ENCODE measurements around the gene FNTB. TPM values are rescaled to one million over a fixed set of nuclear protein-coding genes. Genes with fewer than 3 reads are reported as not detected.
A peak's percentile ranks its signal among the peaks of the same experiment; 100 is the strongest.

Gene FNTB
- polyA plus RNA-seq, 1 donor: 26.2 TPM

DNA sequence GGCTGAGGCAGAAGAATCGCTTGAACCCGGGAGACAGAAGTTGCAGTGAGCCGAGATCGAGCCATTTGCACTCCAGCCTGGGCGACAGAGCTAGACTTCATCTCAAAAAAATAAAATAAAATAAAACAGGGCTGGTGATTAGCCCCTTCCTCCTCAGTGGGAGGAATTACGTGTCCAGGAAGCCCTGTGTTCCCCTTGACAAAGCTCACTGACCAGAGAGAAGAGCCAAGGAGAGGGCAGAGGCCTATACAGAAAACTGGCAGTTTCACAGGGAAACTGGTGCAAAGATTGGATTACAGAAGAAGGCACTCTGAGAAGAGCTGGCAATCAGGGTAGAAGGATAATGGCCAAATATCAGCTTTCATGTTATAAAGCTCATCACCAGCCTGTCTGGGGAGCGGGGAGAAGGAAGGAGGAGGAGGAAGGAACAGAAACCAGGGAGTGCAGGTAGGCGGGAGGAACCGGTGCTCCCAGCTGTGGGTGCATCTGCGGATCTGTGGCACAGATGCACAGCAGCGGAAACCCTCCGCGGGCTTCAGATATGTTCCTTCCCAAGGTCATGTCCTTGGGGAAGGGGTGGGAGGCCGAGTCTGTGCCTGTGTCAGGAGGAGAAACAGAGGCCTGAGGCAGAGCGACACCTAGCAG, 21.2 kb upstream of the FNTB start:
- Histone ChIP-seq H3K9me3 (ENCODE audit: control insufficient read depth, low read depth, low read length) (no peaks in the 10 kb centered on the region), H3K4me3 (ENCODE audit: low read length) (no peak overlapping the region), H3K36me3 (ENCODE audit: control insufficient read depth, insufficient read depth, low read length) (peaks cover 7% of the 10 kb centered on the region), H3K4me1 (ENCODE audit: control insufficient read depth, insufficient read depth, low read length) (peaks cover 7% of the 10 kb centered on the region), H3K27ac (ENCODE audit: low read length) (no peak overlapping the region), H3K27me3 (ENCODE audit: control insufficient read depth, insufficient read depth, low read length) (no peaks in the 10 kb centered on the region)
- WGBS (ENCODE audit: insufficient coverage, low lambda C conversion rate): no CpG with 5 or more reads among the region's 15 CpGs
- no peak for DNase-seq

DNA sequence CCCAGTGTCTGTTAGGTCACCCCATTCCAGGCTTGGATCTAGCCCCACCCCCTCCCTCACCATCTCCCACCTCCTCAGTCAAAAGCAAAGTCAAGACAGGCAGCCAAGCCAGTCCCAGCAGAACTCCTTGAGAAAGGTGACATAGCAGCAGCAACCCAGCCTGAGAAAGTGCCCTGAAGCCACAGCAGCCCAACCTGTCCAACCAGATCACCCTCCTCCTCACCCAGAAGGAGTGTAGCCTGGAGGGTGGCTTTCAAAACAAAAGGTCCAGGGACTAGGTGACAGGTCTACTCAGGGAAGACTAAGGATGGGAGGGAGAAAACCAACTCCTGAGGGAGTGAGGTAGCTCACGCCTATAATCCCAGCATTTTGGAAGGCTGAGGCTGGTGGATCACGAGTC, 19.7 kb upstream of the FNTB start:
- DNase-seq: no peak
- Histone ChIP-seq H3K4me1 (ENCODE audit: control insufficient read depth, insufficient read depth, low read length) (peaks cover 11% of the 10 kb centered on the region), H3K36me3 (ENCODE audit: control insufficient read depth, insufficient read depth, low read length) (peaks cover 7% of the 10 kb centered on the region), H3K4me3 (ENCODE audit: low read length) (no peak overlapping the region), H3K27ac (ENCODE audit: low read length) (no peak overlapping the region), H3K9me3 (ENCODE audit: control insufficient read depth, low read depth, low read length) (no peaks in the 10 kb centered on the region), H3K27me3 (ENCODE audit: control insufficient read depth, insufficient read depth, low read length) (no peaks in the 10 kb centered on the region)
- no CpG with 5 or more reads among the region's 2 CpGs for WGBS (ENCODE audit: insufficient coverage, low lambda C conversion rate)

- Histone ChIP-seq H3K4me3 (ENCODE audit: low read length) (no peak overlapping the region), H3K9me3 (ENCODE audit: control insufficient read depth, low read depth, low read length) (no peaks in the 10 kb centered on the region), H3K27me3 (ENCODE audit: control insufficient read depth, insufficient read depth, low read length) (no peaks in the 10 kb centered on the region), H3K27ac (ENCODE audit: low read length) (no peak overlapping the region), H3K4me1 (ENCODE audit: control insufficient read depth, insufficient read depth, low read length) (peaks cover 16% of the 10 kb centered on the region), H3K36me3 (ENCODE audit: control insufficient read depth, insufficient read depth, low read length) (peaks cover 7% of the 10 kb centered on the region)
- whole genome bisulfite sequencing (ENCODE audit: insufficient coverage, low lambda C conversion rate): no CpG with 5 or more reads among the region's 7 CpGs
- DNase-seq: no peak
Observed at GRCh38 chr14:64968167-64968566, 18.5 kb upstream of the FNTB start.

DNA sequence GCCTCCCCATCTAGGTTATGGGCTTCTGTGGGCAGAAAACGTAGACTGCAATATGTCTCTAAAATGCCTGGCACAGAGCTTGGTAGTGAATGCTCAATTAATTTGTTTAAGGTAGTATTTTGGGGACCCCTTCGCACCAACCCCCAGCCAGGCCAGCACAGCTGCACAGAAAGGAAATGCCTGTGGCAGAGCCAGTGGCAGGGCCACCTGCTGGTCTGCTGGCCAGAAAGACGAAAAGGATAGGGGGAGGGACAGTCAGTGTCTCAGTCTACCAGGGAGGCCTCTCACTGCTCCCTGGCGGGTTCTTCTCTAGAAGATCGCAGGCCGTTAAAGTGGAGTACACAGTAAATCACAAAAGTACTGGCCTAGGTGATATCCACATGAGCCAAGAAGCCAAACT, 18.0 kb upstream of the FNTB start:
- Histone ChIP-seq H3K4me1 (ENCODE audit: control insufficient read depth, insufficient read depth, low read length) (peaks cover 16% of the 10 kb centered on the region), H3K9me3 (ENCODE audit: control insufficient read depth, low read depth, low read length) (no peaks in the 10 kb centered on the region), H3K4me3 (ENCODE audit: low read length) (no peak overlapping the region), H3K36me3 (ENCODE audit: control insufficient read depth, insufficient read depth, low read length) (peaks cover 3% of the 10 kb centered on the region), H3K27ac (ENCODE audit: low read length) (no peak overlapping the region), H3K27me3 (ENCODE audit: control insufficient read depth, insufficient read depth, low read length) (no peaks in the 10 kb centered on the region)
- no peak for DNase-seq
- no CpG with 5 or more reads among the region's 6 CpGs for WGBS (ENCODE audit: insufficient coverage, low lambda C conversion rate)

- 60% methylated on average over 1 of the region's 3 CpGs for WGBS (ENCODE audit: insufficient coverage, low lambda C conversion rate)
- peak in 1 of 2 donors; percentile 59 for DNase-seq
- Histone ChIP-seq H3K27me3 (ENCODE audit: control insufficient read depth, insufficient read depth, low read length) (no peaks in the 10 kb centered on the region), H3K27ac (ENCODE audit: low read length) (peak overlapping the region; percentile 22), H3K36me3 (ENCODE audit: control insufficient read depth, insufficient read depth, low read length) (no peaks in the 10 kb centered on the region), H3K4me1 (ENCODE audit: control insufficient read depth, insufficient read depth, low read length) (peaks cover 16% of the 10 kb centered on the region), H3K9me3 (ENCODE audit: control insufficient read depth, low read depth, low read length) (no peaks in the 10 kb centered on the region), H3K4me3 (ENCODE audit: low read length) (no peak overlapping the region)
Observed at GRCh38 chr14:64970041-64970440, 16.7 kb upstream of the FNTB start.

- peaks cover 16% of the 10 kb centered on the region for H3K4me1 ChIP-seq (ENCODE audit: control insufficient read depth, insufficient read depth, low read length)
- no peak overlapping the region for H3K27ac ChIP-seq (ENCODE audit: low read length)
- H3K9me3 ChIP-seq (ENCODE audit: control insufficient read depth, low read depth, low read length): no peaks in the 10 kb centered on the region
- H3K4me3 ChIP-seq (ENCODE audit: low read length): peak overlapping the region; percentile 52
- no peaks in the 10 kb centered on the region for H3K27me3 ChIP-seq (ENCODE audit: control insufficient read depth, insufficient read depth, low read length)
- no CpG with 5 or more reads among the region's 8 CpGs for WGBS (ENCODE audit: insufficient coverage, low lambda C conversion rate)
- no peaks in the 10 kb centered on the region for H3K36me3 ChIP-seq (ENCODE audit: control insufficient read depth, insufficient read depth, low read length)
- no peak for DNase-seq
Observed at GRCh38 chr14:64970776-64971477, 15.8 kb upstream of the FNTB start.

- no peaks in the 10 kb centered on the region for H3K9me3 ChIP-seq (ENCODE audit: control insufficient read depth, low read depth, low read length)
- H3K36me3 ChIP-seq (ENCODE audit: control insufficient read depth, insufficient read depth, low read length): no peaks in the 10 kb centered on the region
- H3K27ac ChIP-seq (ENCODE audit: low read length): no peak overlapping the region
- peak overlapping the region; percentile 52 for H3K4me3 ChIP-seq (ENCODE audit: low read length)
- no CpG with 5 or more reads among the region's 31 CpGs for WGBS (ENCODE audit: insufficient coverage, low lambda C conversion rate)
- peak in 1 of 2 donors; percentile 18 for DNase-seq
- H3K4me1 ChIP-seq (ENCODE audit: control insufficient read depth, insufficient read depth, low read length): peaks cover 16% of the 10 kb centered on the region
- no peaks in the 10 kb centered on the region for H3K27me3 ChIP-seq (ENCODE audit: control insufficient read depth, insufficient read depth, low read length)
Observed at GRCh38 chr14:64971491-64971942, 15.2 kb upstream of the FNTB start.

- H3K4me1 ChIP-seq (ENCODE audit: control insufficient read depth, insufficient read depth, low read length): peaks cover 16% of the 10 kb centered on the region
- WGBS (ENCODE audit: insufficient coverage, low lambda C conversion rate): no CpG with 5 or more reads among the region's 96 CpGs
- no peaks in the 10 kb centered on the region for H3K36me3 ChIP-seq (ENCODE audit: control insufficient read depth, insufficient read depth, low read length)
- DNase-seq: peak in 1 of 2 donors; percentile 54
- H3K9me3 ChIP-seq (ENCODE audit: control insufficient read depth, low read depth, low read length): no peaks in the 10 kb centered on the region
- H3K27ac ChIP-seq (ENCODE audit: low read length): no peak within 1 kb of the TSS
- no peaks in the 10 kb centered on the region for H3K27me3 ChIP-seq (ENCODE audit: control insufficient read depth, insufficient read depth, low read length)
- H3K4me3 ChIP-seq (ENCODE audit: low read length): peak within 1 kb of the TSS; percentile 59
Observed at GRCh38 chr14:64971943-64972791, 14.5 kb upstream of the FNTB start, which contains the start of gene RAB15. Gene RAB15 (minus strand): TSS chr14:64972336. CDS start chr14:64972076, 260 bp downstream.

DNA sequence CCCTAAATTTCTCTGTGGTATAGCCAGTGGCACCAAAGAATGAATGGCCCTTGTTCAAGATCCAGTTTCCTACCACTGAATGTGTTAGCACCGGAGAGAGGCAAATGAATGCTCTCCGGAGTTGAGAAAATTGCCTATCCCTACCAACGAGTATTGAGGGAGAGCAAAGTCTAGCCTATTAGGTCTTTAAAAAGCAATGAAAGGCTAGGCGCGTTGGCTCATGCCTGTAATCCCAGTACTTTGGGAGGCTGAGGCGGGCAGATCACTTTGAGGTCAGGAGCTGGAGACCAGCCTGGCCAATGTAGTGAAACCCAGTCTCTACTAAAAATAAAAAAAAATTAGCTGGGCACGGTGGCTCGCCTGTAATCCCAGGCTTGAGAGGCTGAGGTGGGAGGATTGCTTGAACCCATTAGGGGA, 13.7 kb upstream of the FNTB start:
- no peak overlapping the region for H3K4me3 ChIP-seq (ENCODE audit: low read length)

GRCh38 chr14:64973826-64974225, 12.9 kb upstream of the FNTB start:
- DNase-seq: no peak
- Histone ChIP-seq H3K27ac (ENCODE audit: low read length) (no peak overlapping the region), H3K4me3 (ENCODE audit: low read length) (no peak overlapping the region), H3K4me1 (ENCODE audit: control insufficient read depth, insufficient read depth, low read length) (peaks cover 16% of the 10 kb centered on the region), H3K9me3 (ENCODE audit: control insufficient read depth, low read depth, low read length) (no peaks in the 10 kb centered on the region), H3K36me3 (ENCODE audit: control insufficient read depth, insufficient read depth, low read length) (no peaks in the 10 kb centered on the region), H3K27me3 (ENCODE audit: control insufficient read depth, insufficient read depth, low read length) (no peaks in the 10 kb centered on the region)
- WGBS (ENCODE audit: insufficient coverage, low lambda C conversion rate): no CpG with 5 or more reads among the region's 9 CpGs

More for the DNA sequence above, 13.7 kb upstream of the FNTB start:
- peak in 1 of 2 donors; percentile 49 for DNase-seq
- H3K4me1 ChIP-seq (ENCODE audit: control insufficient read depth, insufficient read depth, low read length): peaks cover 16% of the 10 kb centered on the region
- WGBS (ENCODE audit: insufficient coverage, low lambda C conversion rate): no CpG with 5 or more reads among the region's 8 CpGs
- no peaks in the 10 kb centered on the region for H3K36me3 ChIP-seq (ENCODE audit: control insufficient read depth, insufficient read depth, low read length)
- H3K27ac ChIP-seq (ENCODE audit: low read length): no peak overlapping the region
- no peaks in the 10 kb centered on the region for H3K9me3 ChIP-seq (ENCODE audit: control insufficient read depth, low read depth, low read length)
- no peaks in the 10 kb centered on the region for H3K27me3 ChIP-seq (ENCODE audit: control insufficient read depth, insufficient read depth, low read length)
